ENCODE data around the gene CMTM2. TPM values are rescaled to one million over a fixed set of nuclear protein-coding genes. Genes with fewer than 3 reads are reported as not detected.
"Not testable (repeated sequence)": the region's sequence is repeated elsewhere in the genome, so short reads cannot be mapped to it uniquely, and the experiment has no call there.

Gene CMTM2
- total and polyA plus RNA-seq, 4 donors = 1.3 TPM; not detected in 3

- 94 to 98% methylated on average over 3 of the region's 3 CpGs for WGBS, 2 donors
- no peak overlapping the region for H3K27ac ChIP-seq (ENCODE audit: low read depth in 1 of 2, low read length in 2 of 2)
- peaks cover 0 to 4% of the 10 kb centered on the region in 2 donors for H3K36me3 ChIP-seq (ENCODE audit: control insufficient read depth in 1 of 2, insufficient read depth in 2 of 2, low read length in 1 of 2)
- H3K9me3 ChIP-seq (ENCODE audit: control insufficient read depth, low read length) = no peaks in the 10 kb centered on the region
- no peak overlapping the region for H3K4me3 ChIP-seq (ENCODE audit: low read length in 2 of 2)
- DNase-seq (no peak), ATAC-seq (ENCODE audit: low FRiP score) (no peak)
- H3K27me3 ChIP-seq (ENCODE audit: control insufficient read depth in 1 of 2, insufficient read depth in 2 of 2, low read length in 1 of 2) = no peaks in the 10 kb centered on the region
- no peaks in the 10 kb centered on the region for H3K4me1 ChIP-seq (ENCODE audit: control insufficient read depth in 1 of 2, insufficient read depth in 2 of 2, low read length in 2 of 2)
- intact Hi-C loops (cut with DNase I) = no loop called here
These were observed 17.7 kb upstream of the CMTM2 start for GRCh38 chr16:66561381-66562080.

GRCh38 chr16:66562409-66562808 lies 16.9 kb upstream of the CMTM2 start:
- no peak for ATAC-seq (ENCODE audit: low FRiP score)
- H3K27ac ChIP-seq (ENCODE audit: low read depth in 1 of 2, low read length in 2 of 2) = no peak overlapping the region
- intact Hi-C loops (cut with DNase I) = no loop called here
- H3K4me1 ChIP-seq (ENCODE audit: control insufficient read depth in 1 of 2, insufficient read depth in 2 of 2, low read length in 2 of 2) = no peaks in the 10 kb centered on the region
- WGBS, 2 donors = 79 to 88% methylated on average over 1 of the region's 1 CpG
- no peaks in the 10 kb centered on the region for H3K27me3 ChIP-seq (ENCODE audit: control insufficient read depth in 1 of 2, insufficient read depth in 2 of 2, low read length in 1 of 2)
- no peak overlapping the region for H3K4me3 ChIP-seq (ENCODE audit: low read length in 2 of 2)
- DNase-seq = no peak
- peaks cover 0 to 5% of the 10 kb centered on the region in 2 donors for H3K36me3 ChIP-seq (ENCODE audit: control insufficient read depth in 1 of 2, insufficient read depth in 2 of 2, low read length in 1 of 2)
- no peaks in the 10 kb centered on the region for H3K9me3 ChIP-seq (ENCODE audit: control insufficient read depth, low read length)

GRCh38 chr16:66562986-66563385 lies 16.3 kb upstream of the CMTM2 start:
- H3K4me1 ChIP-seq (ENCODE audit: control insufficient read depth in 1 of 2, insufficient read depth in 2 of 2, low read length in 2 of 2) = no peaks in the 10 kb centered on the region
- no peak for ATAC-seq (ENCODE audit: low FRiP score)
- no peak overlapping the region for H3K27ac ChIP-seq (ENCODE audit: low read depth in 1 of 2, low read length in 2 of 2)
- no peaks in the 10 kb centered on the region for H3K27me3 ChIP-seq (ENCODE audit: control insufficient read depth in 1 of 2, insufficient read depth in 2 of 2, low read length in 1 of 2)
- peaks cover 0 to 5% of the 10 kb centered on the region in 2 donors for H3K36me3 ChIP-seq (ENCODE audit: control insufficient read depth in 1 of 2, insufficient read depth in 2 of 2, low read length in 1 of 2)
- WGBS, 2 donors = 94 to 96% methylated on average over 2 of the region's 2 CpGs
- no peak overlapping the region for H3K4me3 ChIP-seq (ENCODE audit: low read length in 2 of 2)
- DNase-seq = no peak
- H3K9me3 ChIP-seq (ENCODE audit: control insufficient read depth, low read length) = no peaks in the 10 kb centered on the region
- intact Hi-C loops (cut with DNase I) = no loop called here

GRCh38 chr16:66563574-66564334 lies 15.5 kb upstream of the CMTM2 start:
- Histone ChIP-seq H3K9me3 (ENCODE audit: control insufficient read depth, low read length) (no peaks in the 10 kb centered on the region), H3K27ac (ENCODE audit: low read depth in 1 of 2, low read length in 2 of 2) (no peak overlapping the region), H3K36me3 (ENCODE audit: control insufficient read depth in 1 of 2, insufficient read depth in 2 of 2, low read length in 1 of 2) (peaks cover 0 to 5% of the 10 kb centered on the region in 2 donors), H3K27me3 (ENCODE audit: control insufficient read depth in 1 of 2, insufficient read depth in 2 of 2, low read length in 1 of 2) (no peaks in the 10 kb centered on the region), H3K4me1 (ENCODE audit: control insufficient read depth in 1 of 2, insufficient read depth in 2 of 2, low read length in 2 of 2) (no peaks in the 10 kb centered on the region), H3K4me3 (ENCODE audit: low read length in 2 of 2) (no peak overlapping the region)
- WGBS, 2 donors = 91 to 94% methylated on average over 2 of the region's 2 CpGs
- ATAC-seq (ENCODE audit: low FRiP score) = no peak
- no peak for DNase-seq
- intact Hi-C loops (cut with DNase I) = no loop called here

- 87 to 90% methylated on average over 54 of the region's 54 CpGs for WGBS, 2 donors
- no peaks in the 10 kb centered on the region for H3K9me3 ChIP-seq (ENCODE audit: control insufficient read depth, low read length)
- no peak within 1 kb of the TSS for H3K4me3 ChIP-seq (ENCODE audit: low read length in 2 of 2)
- intact Hi-C loops (cut with DNase I) = no loop called here
- peaks cover 0 to 5% of the 10 kb centered on the region in 2 donors for H3K36me3 ChIP-seq (ENCODE audit: control insufficient read depth in 1 of 2, insufficient read depth in 2 of 2, low read length in 1 of 2)
- DNase-seq = no peak
- no peak for ATAC-seq (ENCODE audit: low FRiP score)
- no peaks in the 10 kb centered on the region for H3K4me1 ChIP-seq (ENCODE audit: control insufficient read depth in 1 of 2, insufficient read depth in 2 of 2, low read length in 2 of 2)
- no peaks in the 10 kb centered on the region for H3K27me3 ChIP-seq (ENCODE audit: control insufficient read depth in 1 of 2, insufficient read depth in 2 of 2, low read length in 1 of 2)
- H3K27ac ChIP-seq (ENCODE audit: low read depth in 1 of 2, low read length in 2 of 2) = no peak within 1 kb of the TSS
These were observed 13.0 kb upstream of the CMTM2 start, which contains the start of gene CMTM1 for GRCh38 chr16:66566051-66566901. Gene CMTM1, plus strand, starts transcription at chr16:66566439. Its CDS starts 75 bp downstream, at chr16:66566514.

- H3K4me3 ChIP-seq (ENCODE audit: low read length in 2 of 2); DNase-seq; H3K9me3 ChIP-seq (ENCODE audit: control insufficient read depth, low read length); H3K27ac ChIP-seq (ENCODE audit: low read depth in 1 of 2, low read length in 2 of 2); H3K4me1 ChIP-seq (ENCODE audit: control insufficient read depth in 1 of 2, insufficient read depth in 2 of 2, low read length in 2 of 2); H3K27me3 ChIP-seq (ENCODE audit: control insufficient read depth in 1 of 2, insufficient read depth in 2 of 2, low read length in 1 of 2); intact Hi-C loops (cut with DNase I); H3K36me3 ChIP-seq (ENCODE audit: control insufficient read depth in 1 of 2, insufficient read depth in 2 of 2, low read length in 1 of 2); ATAC-seq (ENCODE audit: low FRiP score): not testable (repeated sequence)
- 89 to 97% methylated on average over 3 of the region's 3 CpGs for WGBS, 2 donors
These were observed 12.0 kb upstream of the CMTM2 start for GRCh38 chr16:66567270-66567669.

GRCh38 chr16:66568355-66568754 lies 10.9 kb upstream of the CMTM2 start:
- Histone ChIP-seq H3K9me3 (ENCODE audit: control insufficient read depth, low read length) (no peaks in the 10 kb centered on the region), H3K27ac (ENCODE audit: low read depth in 1 of 2, low read length in 2 of 2) (no peak overlapping the region), H3K4me1 (ENCODE audit: control insufficient read depth in 1 of 2, insufficient read depth in 2 of 2, low read length in 2 of 2) (no peaks in the 10 kb centered on the region), H3K36me3 (ENCODE audit: control insufficient read depth in 1 of 2, insufficient read depth in 2 of 2, low read length in 1 of 2) (peaks cover 0 to 5% of the 10 kb centered on the region in 2 donors), H3K27me3 (ENCODE audit: control insufficient read depth in 1 of 2, insufficient read depth in 2 of 2, low read length in 1 of 2) (no peaks in the 10 kb centered on the region), H3K4me3 (ENCODE audit: low read length in 2 of 2) (no peak overlapping the region)
- WGBS, 2 donors = 89 to 91% methylated on average over 2 of the region's 2 CpGs
- intact Hi-C loops (cut with DNase I) = no loop called here
- ATAC-seq (ENCODE audit: low FRiP score) (no peak), DNase-seq (no peak)

- Histone ChIP-seq H3K9me3 (ENCODE audit: control insufficient read depth, low read length) (no peaks in the 10 kb centered on the region), H3K4me1 (ENCODE audit: control insufficient read depth in 1 of 2, insufficient read depth in 2 of 2, low read length in 2 of 2) (no peaks in the 10 kb centered on the region), H3K27ac (ENCODE audit: low read depth in 1 of 2, low read length in 2 of 2) (no peak overlapping the region), H3K27me3 (ENCODE audit: control insufficient read depth in 1 of 2, insufficient read depth in 2 of 2, low read length in 1 of 2) (no peaks in the 10 kb centered on the region), H3K36me3 (ENCODE audit: control insufficient read depth in 1 of 2, insufficient read depth in 2 of 2, low read length in 1 of 2) (peaks cover 0 to 5% of the 10 kb centered on the region in 2 donors), H3K4me3 (ENCODE audit: low read length in 2 of 2) (no peak overlapping the region)
- no peak for DNase-seq
- WGBS, 2 donors = 88 to 95% methylated on average over 1 of the region's 1 CpG
- intact Hi-C loops (cut with DNase I) = no loop called here
- no peak for ATAC-seq (ENCODE audit: low FRiP score)
These were observed 10.1 kb upstream of the CMTM2 start for GRCh38 chr16:66569131-66569530.
